Smooth muscle cell (in vitro differentiated cells): Measurements from ENCODE around the gene RHBDL1. TPM values are rescaled to one million over a fixed set of nuclear protein-coding genes. Genes with fewer than 3 reads are reported as not detected.

Experiments
- DNase-seq: peaks from one replicate; lab custom pipeline; 2025; ENCODE audit not compliant: unreplicated experiment; lab: John Stamatoyannopoulos, UW
- H2AFZ ChIP-seq: fragments of 200-600 bp; sonication (generic); 2 replicates; pipeline ENCODE4 v1.6.0; 2016; ENCODE audit warnings: antibody characterized with exemption, low read depth, mild to moderate bottlenecking
- H3F3A ChIP-seq: fragments of 200-600 bp; sonication (generic); 2 replicates; pipeline ENCODE4 v1.6.0; 2017; ENCODE audit warnings: antibody characterized with exemption, low read depth
- H3K27ac ChIP-seq: fragments of 200-600 bp; sonication (generic); 2 replicates; pipeline ENCODE4 v1.5.1; 2016; ENCODE audit warnings: low read depth, mild to moderate bottlenecking
- H3K27me3 ChIP-seq: fragments of 200-600 bp; sonication (generic); 2 replicates; pipeline ENCODE4 v1.6.1; 2016; ENCODE audit warnings: low read depth, mild to moderate bottlenecking
- H3K36me3 ChIP-seq: fragments of 200-600 bp; sonication (generic); 2 replicates; pipeline ENCODE4 v1.5.1; 2016; ENCODE audit warnings: low read depth
- H3K4me1 ChIP-seq: fragments of 200-600 bp; sonication (generic); 2 replicates; pipeline ENCODE4 v1.5.1; 2016; ENCODE audit warnings: low read depth
- H3K4me2 ChIP-seq: fragments of 200-600 bp; sonication (generic); 2 replicates; pipeline ENCODE4 v1.6.0; 2016; ENCODE audit warnings: mild to moderate bottlenecking
- H3K4me3 ChIP-seq: fragments of 200-600 bp; sonication (generic); 2 replicates; pipeline ENCODE4 v1.5.1; 2016; ENCODE audit warnings: mild to moderate bottlenecking
- H3K79me2 ChIP-seq: fragments of 200-600 bp; sonication (generic); 2 replicates; pipeline ENCODE4 v1.6.0; 2016; ENCODE audit warnings: low read depth, mild to moderate bottlenecking
- H3K9ac ChIP-seq: fragments of 200-600 bp; sonication (generic); 2 replicates; pipeline ENCODE4 v1.6.0; 2016; ENCODE audit warnings: low read depth
- H3K9me3 ChIP-seq: fragments of 200-600 bp; sonication (generic); replicated peaks from 2 replicates; pipeline ENCODE4 v1.5.1; 2016; ENCODE audit warnings: low read depth
- H4K20me1 ChIP-seq: fragments of 200-600 bp; sonication (generic); 2 replicates; pipeline ENCODE4 v1.6.0; 2016; ENCODE audit warnings: low read depth
- CTCF ChIP-seq: fragments of 200-600 bp; sonication (generic); IDR thresholded peaks from 2 replicates; pipeline ENCODE4 v1.5.1; 2017; ENCODE audit warnings: borderline replicate concordance, mild to moderate bottlenecking, antibody characterized with exemption; ENCODE audit not compliant: insufficient read depth, poor library complexity, severe bottlenecking
- WGBS: methylation state at CpG from one replicate; pipeline ENCODE4 v1.1.7; 2016; ENCODE audit warnings: low lambda C conversion rate; 5-methylcytosine and 5-hydroxymethylcytosine counted together
- polyA plus RNA-seq: library from polyadenylated mRNA; unstranded; fragments of >200 nt; fragmentation: Nextera tagmentation; extraction: Ambion mirVana; gene quantifications from 2 replicates; pipeline ENCODE4 v1.2.1, GENCODE V29; 2016
- total RNA-seq: library from RNA; depleted of rRNA; stranded (reverse); fragments of >200 nt; gene quantifications from 2 replicates; pipeline ENCODE4 v1.2.3, GENCODE V29; 2014

Gene RHBDL1
- total and polyA plus RNA-seq, 2 experiments from 2014 or later, result 2.7 to 3.7 TPM

DNA sequence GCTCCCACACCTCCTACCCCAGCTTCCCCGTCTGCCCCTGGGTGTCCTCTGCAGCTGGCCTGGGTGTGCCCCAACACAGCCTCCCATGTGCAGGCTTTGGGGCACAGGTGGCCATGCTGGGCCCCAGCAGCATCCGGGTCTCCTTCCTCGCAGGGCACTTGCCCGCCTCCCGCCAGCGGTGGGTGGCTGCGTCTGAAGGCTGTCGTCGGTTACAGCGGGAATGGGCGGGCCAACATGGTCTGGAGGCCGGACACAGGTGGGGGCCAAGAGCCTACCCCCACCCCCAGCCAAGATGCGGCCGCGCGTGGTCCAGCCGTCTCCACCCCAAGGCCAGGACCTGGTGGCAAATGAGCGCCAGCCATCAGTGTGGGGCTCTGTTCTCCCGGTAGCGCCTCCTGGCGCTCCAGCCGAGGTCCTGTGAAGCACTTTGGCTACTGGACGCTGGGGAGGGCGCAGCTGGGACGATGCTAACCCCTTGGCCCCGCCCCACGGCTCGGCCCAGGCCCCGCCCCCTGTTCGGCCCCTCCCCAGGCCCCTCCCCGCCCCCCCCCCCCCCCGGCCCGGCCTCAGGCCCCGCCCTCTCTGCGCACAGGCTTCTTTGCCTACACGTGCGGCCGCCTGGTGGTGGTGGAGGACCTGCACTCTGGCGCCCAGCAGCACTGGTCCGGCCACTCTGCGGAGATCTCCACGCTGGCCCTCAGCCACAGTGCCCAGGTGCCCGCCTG lies 14.8 kb upstream of the RHBDL1 start:
- peak; percentile 64 for DNase-seq
- Histone ChIP-seq H3K4me2 (peak overlapping the region; percentile 51), H3K27ac (no peak overlapping the region), H3K27me3 (no peaks in the 10 kb centered on the region), H3K4me3 (no peak overlapping the region), H3K36me3 (no peaks in the 10 kb centered on the region), H3K9ac (no peak overlapping the region), H4K20me1 (no peaks in the 10 kb centered on the region), H3K79me2 (no peaks in the 10 kb centered on the region), H3K9me3 (no peaks in the 10 kb centered on the region), H3F3A (no peaks in the 10 kb centered on the region), H2AFZ (no peak overlapping the region), H3K4me1 (peaks cover 3% of the 10 kb centered on the region)
- peak; percentile 46 for TF ChIP-seq CTCF
- 37% methylated on average over 26 of the region's 43 CpGs for WGBS

- peaks cover 3% of the 10 kb centered on the region for H3K4me1 ChIP-seq
- 69% methylated on average over 34 of the region's 35 CpGs for WGBS
- no peaks in the 10 kb centered on the region for H3K79me2 ChIP-seq
- no peak for DNase-seq
- no peaks in the 10 kb centered on the region for H3K36me3 ChIP-seq
- H3K9ac ChIP-seq, result no peak overlapping the region
- H3K27me3 ChIP-seq, result no peaks in the 10 kb centered on the region
- no peaks in the 10 kb centered on the region for H4K20me1 ChIP-seq
- no peaks in the 10 kb centered on the region for H3F3A ChIP-seq
- H3K4me3 ChIP-seq, result no peak overlapping the region
- no peak overlapping the region for H2AFZ ChIP-seq
- H3K9me3 ChIP-seq, result no peaks in the 10 kb centered on the region
- no peak overlapping the region for H3K27ac ChIP-seq
- no peak overlapping the region for H3K4me2 ChIP-seq
- TF ChIP-seq CTCF, result no peak
These were observed 14.2 kb upstream of the RHBDL1 start for GRCh38 chr16:661184-661821.

DNA sequence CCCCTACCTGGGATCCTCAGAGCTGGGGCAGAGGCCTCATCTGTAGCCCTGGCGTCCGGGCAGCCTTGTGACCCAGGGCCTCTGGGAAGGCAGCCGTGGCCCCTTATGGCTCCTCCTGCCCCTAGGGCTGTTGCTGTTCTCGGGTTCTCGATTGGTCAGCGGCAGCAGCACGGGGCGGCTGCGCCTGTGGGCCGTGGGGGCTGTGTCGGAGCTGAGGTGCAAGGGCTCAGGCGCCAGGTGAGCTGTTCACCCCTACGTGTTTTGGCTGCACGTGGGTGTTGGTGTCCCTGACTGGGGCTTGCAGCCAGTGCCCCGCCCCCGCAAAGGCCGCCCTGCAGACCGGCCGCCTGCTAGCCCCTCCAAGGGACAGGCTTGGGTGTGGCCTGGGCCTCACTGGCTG lies 13.4 kb upstream of the RHBDL1 start:
- Histone ChIP-seq H3K79me2 (no peaks in the 10 kb centered on the region), H3K4me3 (no peak overlapping the region), H3K36me3 (no peaks in the 10 kb centered on the region), H3K27ac (no peak overlapping the region), H2AFZ (no peak overlapping the region), H3K4me2 (no peak overlapping the region), H3K27me3 (no peaks in the 10 kb centered on the region), H3K9me3 (no peaks in the 10 kb centered on the region), H3K4me1 (peaks cover 3% of the 10 kb centered on the region), H4K20me1 (no peaks in the 10 kb centered on the region), H3K9ac (no peak overlapping the region), H3F3A (no peaks in the 10 kb centered on the region)
- TF ChIP-seq CTCF, result no peak
- 98% methylated on average over 19 of the region's 19 CpGs for WGBS
- no peak for DNase-seq
